HL-60 (cell line): ENCODE results near the gene MS4A6A.

Experiments
- DNase-seq, 2 experiments: peaks; one replicate each; pipeline ENCODE4 v3.0.0-alpha.2; 2010 to 2020; ENCODE audit warnings: low read depth in 1 of 2, low spot score in 1 of 2
- H3K27ac ChIP-seq: fragments of 250-450 bp; sonication (Bioruptor Pico); replicated peaks from 2 replicates; pipeline ENCODE4 v1.5.1; 2020; ENCODE audit warnings: mild to moderate bottlenecking, moderate library complexity
- H3K27me3 ChIP-seq: fragments of 250-450 bp; sonication (Bioruptor Pico); 2 replicates; pipeline ENCODE4 v1.5.1; 2021; ENCODE audit warnings: mild to moderate bottlenecking, moderate library complexity; ENCODE audit not compliant: insufficient read depth, poor library complexity, severe bottlenecking
- H3K4me3 ChIP-seq: replicated peaks from 2 replicates; pipeline ENCODE4 v1.5.1; 2011; ENCODE audit warnings: mild to moderate bottlenecking, control low read depth, low read length; ENCODE audit not compliant: insufficient read depth
- CTCF ChIP-seq: IDR thresholded peaks from one replicate; pipeline ENCODE4 v1.5.1; 2011; ENCODE audit warnings: low read length, control low read depth, inconsistent platforms; ENCODE audit not compliant: insufficient read depth
- GABPA ChIP-seq: IDR thresholded peaks from 2 replicates; pipeline ENCODE4 v1.6.1; 2012; ENCODE audit warnings: low read depth
- POLR2AphosphoS5 ChIP-seq: IDR thresholded peaks from 2 replicates; pipeline ENCODE4 v1.6.1; 2012; ENCODE audit warnings: low read depth
- REST ChIP-seq: IDR thresholded peaks from 2 replicates; pipeline ENCODE4 v1.6.1; 2012; ENCODE audit warnings: low read depth; ENCODE audit not compliant: insufficient replicate concordance
- SPI1 ChIP-seq: IDR thresholded peaks from 2 replicates; pipeline ENCODE4 v1.6.1; 2012; ENCODE audit warnings: low read depth, mild to moderate bottlenecking, borderline replicate concordance

The MS4A6A gene

DNA sequence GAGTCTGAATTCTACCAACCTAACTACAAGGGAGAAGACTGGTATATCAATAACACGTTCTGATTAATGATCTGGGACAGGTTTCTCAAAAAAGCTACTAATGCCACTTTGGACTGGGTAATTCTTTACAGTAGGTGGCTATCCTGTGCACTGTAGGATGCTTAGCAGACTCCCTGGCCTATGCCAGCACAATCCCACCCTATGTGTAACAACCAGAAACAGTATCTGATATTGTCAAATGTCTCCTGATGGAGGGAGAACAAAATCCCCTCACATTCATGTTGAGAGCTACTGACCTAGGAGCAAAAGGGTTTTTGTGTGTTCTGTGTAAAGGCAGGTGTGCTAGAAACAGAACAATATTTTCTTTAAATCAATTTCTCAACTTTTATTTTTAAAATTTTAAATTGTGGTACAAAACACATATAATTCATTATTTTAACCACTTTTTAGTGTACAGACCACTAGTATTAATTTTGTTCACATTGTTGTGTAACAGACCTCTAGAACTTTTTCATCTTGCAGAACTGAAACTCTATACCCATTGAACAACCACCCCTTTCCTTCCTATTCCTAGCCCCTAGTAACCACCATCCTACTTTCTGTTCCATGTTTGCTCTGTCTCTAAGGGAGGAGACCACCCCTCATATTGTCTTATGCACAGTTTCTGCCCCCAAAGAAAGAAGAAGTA lies 2.1 kb upstream of the MS4A6A start:
- DNase-seq: peak in 1 of 2 experiments; percentile 80
- Histone ChIP-seq H3K4me3 (no peak overlapping the region), H3K27me3 (no peaks in the 10 kb centered on the region), H3K27ac (peak overlapping the region; percentile 49; the same call in 1 of the 2 replicates)
- no peak for TF ChIP-seq SPI1
- TF ChIP-seq CTCF: no peak
- TF ChIP-seq POLR2AphosphoS5: no peak
- no peak for TF ChIP-seq GABPA
- no peak for TF ChIP-seq REST

DNA sequence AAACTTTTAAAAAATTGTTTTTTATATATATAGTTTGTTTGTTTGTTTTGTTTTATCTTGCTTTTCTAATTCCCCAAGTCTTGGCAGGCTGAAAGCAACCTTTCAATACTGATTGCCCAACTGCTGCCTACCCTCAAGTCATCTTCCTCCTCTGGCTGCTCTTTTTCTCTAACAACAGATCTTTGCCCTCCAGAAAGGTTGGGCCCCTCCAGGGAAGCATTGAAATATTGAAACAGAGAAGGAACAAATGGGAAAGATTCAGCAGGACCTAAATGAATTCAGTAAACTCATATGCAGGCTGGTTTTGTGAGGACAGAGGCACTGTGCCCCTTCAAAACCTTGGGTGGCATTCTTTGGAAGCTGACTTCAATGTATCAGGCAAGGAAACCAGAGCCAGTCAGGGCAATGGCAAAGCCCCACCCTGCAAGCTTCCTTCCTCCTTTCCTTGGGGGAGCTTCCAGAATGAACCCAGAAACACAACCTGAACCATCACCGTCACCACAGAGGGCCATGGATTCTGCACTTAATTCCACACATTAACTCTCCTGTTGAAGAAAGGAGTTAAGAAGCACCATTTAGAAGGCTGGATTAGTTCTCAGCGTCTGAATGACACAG lies 815 bp upstream of the MS4A6A start:
- peak; percentile 55 to 65 for DNase-seq
- Histone ChIP-seq H3K4me3 (no peak overlapping the region), H3K27ac (peak overlapping the region; percentile 49), H3K27me3 (no peaks in the 10 kb centered on the region)
- TF ChIP-seq GABPA (no peak), CTCF (no peak), REST (no peak), POLR2AphosphoS5 (no peak), SPI1 (no peak)

- Histone ChIP-seq H3K27ac (no peak overlapping the region), H3K27me3 (no peaks in the 10 kb centered on the region)
- TF ChIP-seq REST: no peak
- no peak for TF ChIP-seq GABPA
- TF ChIP-seq CTCF: no peak
- TF ChIP-seq SPI1: no peak
- no peak for TF ChIP-seq POLR2AphosphoS5
These were observed 7.0 kb downstream of the MS4A6A start for GRCh38 chr11:60175860-60176275.

More at GRCh38 chr11:60175860-60176275, 7.0 kb downstream of the MS4A6A start:
- H3K4me3 ChIP-seq: no peak overlapping the region
- peak in 1 of 2 experiments; percentile 35 for DNase-seq
